Brain microvascular endothelial cell (primary cell): Measurements from ENCODE around the gene ACOT9.

Source experiments
- DNase-seq: peaks from one replicate; pipeline ENCODE4 v3.0.0-alpha.2; 2020
- H3K27ac ChIP-seq: fragments of 250-450 bp; sonication (Bioruptor Pico); 2 replicates; pipeline ENCODE4 v1.5.1; 2020; ENCODE audit warnings: mild to moderate bottlenecking, moderate library complexity
- H3K27me3 ChIP-seq: fragments of 250-450 bp; sonication (Bioruptor Pico); replicated peaks from 2 replicates; pipeline ENCODE4 v1.5.1; 2020; ENCODE audit warnings: mild to moderate bottlenecking
- H3K36me3 ChIP-seq: fragments of 250-450 bp; sonication (Bioruptor Pico); replicated peaks from 2 replicates; pipeline ENCODE4 v1.5.1; 2020; ENCODE audit warnings: mild to moderate bottlenecking
- H3K4me3 ChIP-seq: 2 replicates; pipeline ENCODE4 v1.5.1; 2011; ENCODE audit warnings: low read depth, mild to moderate bottlenecking, control low read depth, low read length, moderate library complexity
- in situ Hi-C: cut with HindIII; loops from 2 replicates; pipeline ENCODE4 v1.10.0; 2017; ENCODE audit warnings: low sequenced_read_pairs, low pct_ligation_motif_present
- TF ChIP-seq, protein P1 (sequence below): IDR thresholded peaks from 2 replicates; pipeline ENCODE4 v1.5.1; 2011; ENCODE audit warnings: low read depth, mild to moderate bottlenecking, moderate library complexity, low read length, control low read depth, inconsistent platforms; ENCODE audit errors: missing control alignments

ACOT9 gene

DNA sequence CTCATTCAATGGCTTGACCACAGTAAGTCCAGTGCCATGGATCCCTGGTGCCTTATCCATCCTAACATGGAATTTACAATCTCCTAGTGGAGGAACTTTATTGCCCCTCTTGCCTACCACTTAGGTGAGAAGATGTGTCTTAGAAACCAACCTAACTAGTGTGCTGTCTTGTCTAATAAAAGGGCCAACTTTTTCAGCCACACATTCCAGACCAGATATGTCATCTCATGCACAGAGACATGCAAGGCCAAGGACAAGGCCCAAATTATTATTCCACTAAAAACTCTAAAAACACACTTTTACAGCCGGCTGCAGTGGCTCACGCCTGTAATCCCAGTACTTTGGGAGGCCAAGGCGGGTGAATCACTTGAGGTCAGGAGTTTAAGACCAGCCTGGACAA is 86.4 kb downstream of the ACOT9 start:
- in situ Hi-C loops = no loop called here
- DNase-seq = no peak

DNA sequence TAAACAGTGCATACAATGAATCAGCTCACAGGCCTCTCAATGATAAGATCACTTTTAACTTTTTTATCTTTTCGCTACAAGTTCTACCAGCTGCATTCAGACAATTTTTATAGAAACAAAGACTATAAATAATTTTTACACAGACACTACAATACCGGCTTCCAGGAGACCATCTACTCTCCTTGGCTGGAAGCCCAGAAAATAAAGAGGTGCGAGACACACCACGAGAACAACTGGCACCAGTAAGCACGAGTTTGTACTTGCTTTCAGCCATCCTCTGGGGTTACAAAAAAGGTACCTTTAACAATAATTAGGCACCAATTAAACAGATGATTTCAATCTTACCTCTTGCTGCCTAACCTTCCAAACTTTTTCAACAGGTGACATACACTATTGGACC is 87.0 kb downstream of the ACOT9 start:
- Histone ChIP-seq H3K27ac (no peak overlapping the region), H3K27me3 (no peaks in the 10 kb centered on the region), H3K36me3 (no peaks in the 10 kb centered on the region), H3K4me3 (no peak overlapping the region)
- TF ChIP-seq, protein P1, sequence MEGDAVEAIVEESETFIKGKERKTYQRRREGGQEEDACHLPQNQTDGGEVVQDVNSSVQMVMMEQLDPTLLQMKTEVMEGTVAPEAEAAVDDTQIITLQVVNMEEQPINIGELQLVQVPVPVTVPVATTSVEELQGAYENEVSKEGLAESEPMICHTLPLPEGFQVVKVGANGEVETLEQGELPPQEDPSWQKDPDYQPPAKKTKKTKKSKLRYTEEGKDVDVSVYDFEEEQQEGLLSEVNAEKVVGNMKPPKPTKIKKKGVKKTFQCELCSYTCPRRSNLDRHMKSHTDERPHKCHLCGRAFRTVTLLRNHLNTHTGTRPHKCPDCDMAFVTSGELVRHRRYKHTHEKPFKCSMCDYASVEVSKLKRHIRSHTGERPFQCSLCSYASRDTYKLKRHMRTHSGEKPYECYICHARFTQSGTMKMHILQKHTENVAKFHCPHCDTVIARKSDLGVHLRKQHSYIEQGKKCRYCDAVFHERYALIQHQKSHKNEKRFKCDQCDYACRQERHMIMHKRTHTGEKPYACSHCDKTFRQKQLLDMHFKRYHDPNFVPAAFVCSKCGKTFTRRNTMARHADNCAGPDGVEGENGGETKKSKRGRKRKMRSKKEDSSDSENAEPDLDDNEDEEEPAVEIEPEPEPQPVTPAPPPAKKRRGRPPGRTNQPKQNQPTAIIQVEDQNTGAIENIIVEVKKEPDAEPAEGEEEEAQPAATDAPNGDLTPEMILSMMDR = no peak
- DNase-seq = no peak
- in situ Hi-C loops = no loop called here

More for the DNA sequence above, 86.4 kb downstream of the ACOT9 start:
- Histone ChIP-seq H3K27ac (no peak overlapping the region), H3K36me3 (no peaks in the 10 kb centered on the region), H3K4me3 (no peak overlapping the region), H3K27me3 (no peaks in the 10 kb centered on the region)
- TF ChIP-seq, protein P1 = no peak
